ENCODE data around the gene HCAR1.
A peak's percentile ranks its signal among the peaks of the same experiment; 100 is the strongest.

Gene HCAR1

DNA sequence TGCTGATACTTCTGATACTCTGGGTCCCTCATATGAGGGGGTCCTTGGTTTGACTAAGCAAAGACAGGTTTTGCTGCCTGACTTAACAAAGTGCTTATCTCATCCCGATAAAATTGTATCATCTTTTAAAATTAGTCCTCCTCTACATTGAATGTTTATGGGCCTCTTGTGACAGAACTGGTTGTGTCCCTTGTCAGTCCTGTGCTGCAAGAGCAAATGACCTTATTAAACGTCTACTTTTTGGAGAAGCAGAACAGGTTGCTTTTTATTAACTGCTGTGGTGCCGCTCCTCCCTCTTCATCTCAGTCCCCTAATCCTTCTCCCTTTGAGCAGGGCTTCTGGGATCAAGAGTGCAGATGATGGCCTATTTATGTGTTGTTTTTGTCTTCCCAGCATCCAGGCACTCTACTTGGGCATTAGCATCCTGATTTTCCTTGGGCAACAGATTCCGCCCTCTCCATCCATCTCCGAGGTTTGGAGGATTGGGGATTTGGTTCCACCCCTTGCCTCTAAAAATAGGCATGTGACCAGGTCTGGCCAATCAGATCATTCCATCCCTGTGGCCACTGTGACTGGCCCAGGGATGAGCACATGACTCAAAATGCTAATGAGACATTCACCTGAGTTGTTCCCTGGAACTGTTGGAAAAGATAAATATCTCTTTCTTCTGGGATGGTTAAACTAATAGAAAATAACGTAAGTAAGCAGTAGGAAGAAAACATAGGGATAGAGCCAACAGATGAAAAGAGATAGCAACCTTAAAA is 19.1 kb upstream of the HCAR1 start:
- Histone ChIP-seq H3K27me3 (no peaks in the 10 kb centered on the region), H3K27ac (no peak overlapping the region), H3K9me3 (no peaks in the 10 kb centered on the region), H3K4me3 (no peak overlapping the region), H3K4me1 (peaks cover 0 to 19% (median 15%) of the 10 kb centered on the region in 4 donors), H3K36me3 (peaks cover 0 to 4% (median 0%) of the 10 kb centered on the region in 3 donors)
- intact Hi-C loops (cut with DNase I; ENCODE audit: low total_unique reads) = loop anchor here (5.0 kb wide), 2 partner anchors 112 to 222 kb away; partner anchors contain the start of genes KNTC1 and RSRC2
- DNase-seq = no peak
- TF ChIP-seq, protein P1, sequence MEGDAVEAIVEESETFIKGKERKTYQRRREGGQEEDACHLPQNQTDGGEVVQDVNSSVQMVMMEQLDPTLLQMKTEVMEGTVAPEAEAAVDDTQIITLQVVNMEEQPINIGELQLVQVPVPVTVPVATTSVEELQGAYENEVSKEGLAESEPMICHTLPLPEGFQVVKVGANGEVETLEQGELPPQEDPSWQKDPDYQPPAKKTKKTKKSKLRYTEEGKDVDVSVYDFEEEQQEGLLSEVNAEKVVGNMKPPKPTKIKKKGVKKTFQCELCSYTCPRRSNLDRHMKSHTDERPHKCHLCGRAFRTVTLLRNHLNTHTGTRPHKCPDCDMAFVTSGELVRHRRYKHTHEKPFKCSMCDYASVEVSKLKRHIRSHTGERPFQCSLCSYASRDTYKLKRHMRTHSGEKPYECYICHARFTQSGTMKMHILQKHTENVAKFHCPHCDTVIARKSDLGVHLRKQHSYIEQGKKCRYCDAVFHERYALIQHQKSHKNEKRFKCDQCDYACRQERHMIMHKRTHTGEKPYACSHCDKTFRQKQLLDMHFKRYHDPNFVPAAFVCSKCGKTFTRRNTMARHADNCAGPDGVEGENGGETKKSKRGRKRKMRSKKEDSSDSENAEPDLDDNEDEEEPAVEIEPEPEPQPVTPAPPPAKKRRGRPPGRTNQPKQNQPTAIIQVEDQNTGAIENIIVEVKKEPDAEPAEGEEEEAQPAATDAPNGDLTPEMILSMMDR (IDR thresholded peaks at IDR 0.05) = no peak

DNA sequence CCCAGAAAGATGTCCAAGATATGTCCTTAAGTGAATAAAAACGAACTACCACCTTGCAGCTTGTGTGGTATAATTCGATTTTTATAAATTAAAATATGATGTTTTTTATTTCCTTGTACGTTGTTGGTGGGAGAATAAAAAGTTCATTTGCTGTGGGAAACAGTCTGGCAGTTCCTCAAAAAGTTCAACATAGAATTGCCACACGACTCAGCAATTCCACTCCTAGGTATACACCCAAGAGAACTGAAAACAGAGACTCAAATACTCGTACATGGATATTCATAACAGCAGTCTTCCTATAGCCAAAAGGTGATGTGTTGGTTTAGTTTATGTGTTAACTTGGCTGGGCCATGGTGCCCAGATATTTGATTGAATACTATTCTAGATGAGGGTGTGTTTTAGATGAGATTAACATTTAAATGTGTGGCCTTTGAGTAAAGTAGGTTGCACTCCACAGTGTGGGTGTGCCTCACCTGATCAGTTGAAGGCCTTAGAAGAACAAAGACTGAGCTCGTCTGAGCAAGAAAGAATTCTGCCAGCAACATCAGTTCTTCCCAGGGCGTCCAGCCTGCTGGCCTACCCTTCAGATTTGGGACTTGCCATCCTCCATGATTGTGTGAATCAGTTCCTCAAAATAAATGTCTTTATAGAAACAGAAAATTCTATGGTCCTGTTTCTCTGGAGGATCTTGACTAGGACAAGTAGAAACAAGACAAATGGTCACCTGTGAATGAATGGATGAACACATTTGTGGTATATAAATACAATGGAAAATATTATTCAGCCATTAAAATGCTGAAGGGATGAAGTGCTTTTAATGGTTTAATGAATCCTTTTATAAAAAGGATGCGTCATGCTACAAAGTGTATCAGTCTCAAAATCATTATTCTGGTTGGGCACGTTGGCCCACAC is 16.8 kb upstream of the HCAR1 start:
- DNase-seq = peak in 1 of 2 donors; percentile 16
- no peaks in the 10 kb centered on the region for H3K36me3 ChIP-seq
- intact Hi-C loops (cut with DNase I; ENCODE audit: low total_unique reads) = no loop called here
- no peaks in the 10 kb centered on the region for H3K9me3 ChIP-seq
- no peaks in the 10 kb centered on the region for H3K27me3 ChIP-seq
- TF ChIP-seq, protein P1 (IDR thresholded peaks at IDR 0.05) = no peak
- peaks cover 0 to 7% (median 4%) of the 10 kb centered on the region in 4 donors for H3K4me1 ChIP-seq
- H3K4me3 ChIP-seq = no peak overlapping the region
- no peak overlapping the region for H3K27ac ChIP-seq

DNA sequence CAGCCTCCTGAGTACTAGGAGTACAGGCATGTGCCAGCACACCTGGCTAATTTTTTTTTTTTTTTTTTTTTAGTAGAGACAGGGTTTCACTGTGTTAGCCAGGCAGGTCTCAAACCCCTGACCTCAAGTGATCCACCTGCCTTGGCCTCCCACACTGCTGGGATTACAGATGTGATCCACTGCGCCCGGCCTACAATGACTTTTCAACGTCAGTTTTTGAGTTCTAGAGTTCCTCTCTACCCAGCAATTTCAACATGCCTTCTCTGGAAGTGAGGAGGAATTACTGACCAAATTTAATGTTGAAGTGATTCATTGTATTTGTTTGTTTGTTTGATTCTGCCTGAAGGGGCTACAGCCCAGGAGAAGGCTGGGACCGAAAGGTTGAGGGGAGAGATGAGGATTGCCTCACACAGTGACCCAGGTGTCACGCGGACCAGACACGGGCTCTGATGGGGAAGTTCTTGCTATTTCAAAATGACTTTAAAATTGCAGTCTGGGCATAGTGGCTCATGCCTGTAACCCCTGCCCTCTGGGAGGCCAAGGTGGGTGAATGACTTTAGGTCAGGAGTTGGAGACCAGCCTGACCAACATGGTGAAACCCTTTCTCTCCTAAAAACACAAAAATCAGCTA is 13.4 kb upstream of the HCAR1 start:
- Histone ChIP-seq H3K27ac (no peak overlapping the region), H3K27me3 (no peaks in the 10 kb centered on the region), H3K36me3 (no peaks in the 10 kb centered on the region), H3K4me3 (no peak overlapping the region), H3K9me3 (no peaks in the 10 kb centered on the region), H3K4me1 (no peaks in the 10 kb centered on the region)
- TF ChIP-seq, protein P1 (IDR thresholded peaks at IDR 0.05) = no peak
- intact Hi-C loops (cut with DNase I; ENCODE audit: low total_unique reads) = no loop called here
- peak in 1 of 2 donors; percentile 64 for DNase-seq

DNA sequence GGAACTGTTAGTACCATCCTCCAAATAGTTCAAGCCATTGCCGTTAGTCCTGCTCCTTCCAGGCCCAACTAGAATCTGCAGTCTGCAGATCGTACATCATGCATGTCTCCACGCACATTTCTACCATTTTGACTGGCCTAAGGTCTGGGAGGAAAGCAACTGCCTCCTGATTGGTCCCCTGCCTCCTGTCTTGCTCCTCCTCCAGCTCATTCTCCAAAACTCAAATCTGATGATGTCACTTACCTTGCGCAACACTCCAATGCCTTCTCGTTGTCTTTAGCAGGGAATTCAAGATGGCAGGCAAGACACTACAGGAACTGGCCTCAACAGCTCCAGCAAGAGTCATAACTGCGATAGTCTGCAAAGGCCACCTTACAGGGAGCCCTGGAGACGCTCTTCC is 9.7 kb upstream of the HCAR1 start:
- no peak overlapping the region for H3K4me3 ChIP-seq
- H3K9me3 ChIP-seq = no peaks in the 10 kb centered on the region
- no peaks in the 10 kb centered on the region for H3K4me1 ChIP-seq
- intact Hi-C loops (cut with DNase I; ENCODE audit: low total_unique reads) = no loop called here
- H3K27me3 ChIP-seq = no peaks in the 10 kb centered on the region
- H3K36me3 ChIP-seq = no peaks in the 10 kb centered on the region
- TF ChIP-seq, protein P1 (IDR thresholded peaks at IDR 0.05) = no peak
- peak in 1 of 2 donors; percentile 10 for DNase-seq
- no peak overlapping the region for H3K27ac ChIP-seq

DNA sequence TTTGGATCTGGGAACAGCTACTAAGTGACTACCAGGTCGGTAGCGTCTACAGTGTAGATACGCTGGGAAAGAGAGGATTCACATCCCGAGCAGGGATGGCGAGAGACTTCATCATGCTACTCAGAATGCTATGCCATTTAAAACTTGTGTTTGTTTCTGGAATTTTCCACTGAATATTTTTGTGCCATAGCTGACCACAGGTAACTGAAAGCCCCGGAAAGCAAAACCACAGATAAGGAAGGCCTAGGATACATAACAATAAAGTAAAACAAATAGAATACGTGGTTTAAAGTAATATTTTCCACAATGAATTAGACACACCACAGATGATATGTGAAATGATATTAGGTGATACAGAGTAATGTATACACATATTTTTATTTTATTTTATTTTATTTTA is 7.9 kb upstream of the HCAR1 start:
- no peak for DNase-seq
- TF ChIP-seq, protein P1 (IDR thresholded peaks at IDR 0.05) = no peak
- intact Hi-C loops (cut with DNase I; ENCODE audit: low total_unique reads) = no loop called here
- Histone ChIP-seq H3K36me3 (no peaks in the 10 kb centered on the region), H3K27ac (no peak overlapping the region), H3K4me1 (no peaks in the 10 kb centered on the region), H3K9me3 (no peaks in the 10 kb centered on the region), H3K4me3 (no peak overlapping the region), H3K27me3 (no peaks in the 10 kb centered on the region)

All from tibial artery (tissue), 4 donors.